HG02870 (cell line): ENCODE measurements around the gene SLC4A1.
"Not testable (repeated sequence)": the region's sequence is repeated elsewhere in the genome, so short reads cannot be mapped to it uniquely, and the experiment has no call there.

ENCODE experiments used
- ATAC-seq: cut with Tn5 transposase; IDR thresholded peaks from one replicate; pipeline ENCODE4 v1.9.1; 2021; ENCODE audit warnings: mild to moderate bottlenecking, moderate library complexity; ENCODE audit not compliant: unreplicated experiment

The SLC4A1 gene

GRCh38 chr17:44257815-44258760 lies 9.8 kb downstream of the SLC4A1 start:
- ATAC-seq, result no peak

DNA sequence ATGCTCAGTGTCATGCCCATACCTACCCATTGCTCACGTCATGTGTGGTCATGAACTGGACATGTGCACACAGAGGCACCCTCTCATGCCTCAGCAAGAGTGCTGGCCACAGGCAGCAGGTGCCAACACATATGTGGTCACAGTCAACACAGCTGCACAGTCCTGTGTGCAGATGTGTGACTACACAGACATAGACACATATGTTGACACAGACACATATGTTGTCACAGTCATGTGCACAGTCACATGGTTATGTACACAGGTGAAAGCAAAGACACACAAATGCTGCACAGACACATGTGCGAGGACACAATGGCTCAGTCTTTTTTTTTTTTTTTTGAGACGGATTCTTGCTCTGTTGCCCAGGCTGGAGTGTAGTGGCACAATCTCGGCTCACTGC lies 11.3 kb downstream of the SLC4A1 start:
- no peak for ATAC-seq

GRCh38 chr17:44255915-44256314 lies 12.0 kb downstream of the SLC4A1 start:
- ATAC-seq, result no peak

DNA sequence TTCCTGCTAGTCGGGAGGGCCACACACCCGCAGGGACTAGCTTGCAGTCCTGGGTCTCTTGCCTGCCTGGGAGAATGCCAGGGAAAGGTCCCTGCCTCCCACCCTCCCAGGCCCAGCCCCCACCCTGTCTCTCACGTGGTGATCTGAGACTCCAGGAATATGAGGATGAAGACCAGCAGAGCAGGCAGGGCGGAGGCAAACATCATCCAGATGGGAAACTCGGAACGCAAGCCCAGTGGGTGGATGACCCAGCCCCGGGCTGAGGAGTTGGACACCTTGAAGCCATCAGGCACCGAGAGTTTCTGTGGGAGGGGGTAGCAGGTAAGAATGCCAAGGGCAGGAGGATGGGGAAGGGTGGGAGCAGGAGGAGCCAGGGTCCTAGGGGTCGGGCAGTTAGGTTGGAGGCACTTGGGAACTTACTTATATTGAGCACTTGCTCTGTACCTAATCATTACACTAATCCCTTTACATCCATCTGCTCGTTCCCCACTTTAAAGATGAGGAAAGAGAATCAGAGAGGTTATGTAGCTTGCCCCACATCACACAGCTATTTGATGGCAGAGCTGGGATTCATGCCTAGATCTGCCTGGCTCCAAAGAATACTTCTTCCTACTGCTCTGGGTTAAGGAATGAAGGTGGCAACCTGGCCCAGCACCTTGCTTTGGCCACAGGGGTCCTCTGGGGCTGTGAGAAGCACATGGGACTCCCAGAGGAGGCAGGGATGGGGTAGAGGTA lies 13.4 kb downstream of the SLC4A1 start:
- no peak for ATAC-seq

DNA sequence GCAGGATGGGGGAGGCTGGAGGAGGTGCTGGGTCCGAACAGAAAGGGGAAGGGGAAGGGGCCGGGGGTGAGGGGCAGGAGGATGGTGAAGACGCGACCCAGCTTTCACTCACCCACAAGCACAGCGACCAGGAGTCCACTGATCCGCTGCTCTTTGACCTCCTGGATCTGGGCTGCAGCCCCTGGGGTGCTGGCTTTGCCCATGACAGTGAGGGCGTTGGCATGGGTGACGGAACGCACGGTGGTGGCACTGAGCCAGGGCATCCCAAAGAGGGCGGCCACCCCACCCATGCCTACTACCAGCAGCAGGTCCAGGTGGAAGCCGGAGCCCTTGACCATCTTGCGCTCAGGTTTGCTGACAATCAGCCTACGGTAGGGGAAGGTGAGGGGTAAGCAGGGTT lies 14.9 kb downstream of the SLC4A1 start:
- ATAC-seq, result no peak

DNA sequence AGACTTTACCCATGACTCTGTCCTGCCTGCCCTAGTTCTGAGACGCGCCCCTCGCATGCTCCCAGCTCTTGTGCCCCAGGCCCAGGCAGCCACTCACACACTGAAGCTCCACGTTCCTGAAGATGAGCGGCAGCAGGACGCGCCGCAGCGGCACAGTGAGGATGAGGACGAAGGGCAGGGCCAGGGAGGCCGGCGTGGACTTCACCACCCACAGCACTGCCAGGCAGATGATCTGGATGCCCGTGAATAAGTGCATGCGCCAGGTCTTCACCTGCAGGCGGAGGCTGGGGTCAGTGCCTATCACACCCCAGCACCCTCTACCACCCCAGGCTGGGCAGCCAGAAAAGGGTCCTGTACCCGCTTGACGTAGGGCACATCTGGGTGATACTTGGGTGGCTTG lies 16.9 kb downstream of the SLC4A1 start:
- ATAC-seq, result no peak

- ATAC-seq, result no peak
Measured at GRCh38 chr17:44249501-44250246, 18.3 kb downstream of the SLC4A1 start.

- no peak for ATAC-seq
Measured at GRCh38 chr17:44247876-44248736, 19.8 kb downstream of the SLC4A1 start.

DNA sequence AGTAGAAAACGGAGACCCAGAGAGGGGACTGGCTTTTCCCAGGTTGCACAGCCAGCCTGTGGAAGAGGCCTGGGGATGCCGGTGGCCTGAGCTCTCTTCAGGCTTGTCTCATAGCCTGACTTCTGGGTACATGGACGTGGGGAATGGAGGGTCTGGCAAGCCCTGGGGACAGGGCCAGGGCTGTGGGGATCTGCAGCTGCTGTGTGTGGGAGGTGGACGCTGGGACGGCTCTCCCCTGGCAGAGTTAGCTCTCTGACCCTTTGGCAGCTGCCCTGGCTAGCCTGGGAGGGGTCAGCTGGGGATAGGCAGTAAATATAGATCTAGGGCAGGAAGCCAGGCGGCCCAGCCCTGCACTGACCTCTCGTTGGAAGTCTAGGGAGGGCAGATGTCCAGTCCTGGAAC lies 20.5 kb downstream of the SLC4A1 start:
- no peak for ATAC-seq

DNA sequence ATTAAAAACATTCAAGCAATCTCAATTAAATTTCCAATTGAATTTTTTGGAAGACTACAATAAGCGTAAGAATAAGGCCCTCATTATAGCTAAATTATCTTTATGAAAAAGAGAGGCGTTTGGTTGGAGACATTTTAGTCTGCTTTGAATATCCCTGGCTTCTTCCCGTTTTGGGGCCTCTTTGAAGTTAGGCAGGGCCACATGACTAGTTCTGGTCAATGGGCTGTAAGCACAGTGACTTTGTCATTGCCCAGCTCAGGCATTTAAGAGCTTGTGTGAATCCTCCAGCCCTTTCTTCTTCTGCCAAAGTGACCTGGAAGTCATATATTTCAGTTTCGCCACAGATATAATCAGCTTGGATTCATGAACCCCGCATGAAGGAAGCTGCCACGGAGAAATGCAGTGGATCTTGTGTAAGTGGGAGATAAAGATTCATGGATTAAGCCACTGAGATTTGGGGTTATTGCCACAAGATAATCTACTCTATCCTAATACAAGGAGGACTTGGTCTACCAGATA lies 26.8 kb downstream of the SLC4A1 start:
- ATAC-seq, result no peak

DNA sequence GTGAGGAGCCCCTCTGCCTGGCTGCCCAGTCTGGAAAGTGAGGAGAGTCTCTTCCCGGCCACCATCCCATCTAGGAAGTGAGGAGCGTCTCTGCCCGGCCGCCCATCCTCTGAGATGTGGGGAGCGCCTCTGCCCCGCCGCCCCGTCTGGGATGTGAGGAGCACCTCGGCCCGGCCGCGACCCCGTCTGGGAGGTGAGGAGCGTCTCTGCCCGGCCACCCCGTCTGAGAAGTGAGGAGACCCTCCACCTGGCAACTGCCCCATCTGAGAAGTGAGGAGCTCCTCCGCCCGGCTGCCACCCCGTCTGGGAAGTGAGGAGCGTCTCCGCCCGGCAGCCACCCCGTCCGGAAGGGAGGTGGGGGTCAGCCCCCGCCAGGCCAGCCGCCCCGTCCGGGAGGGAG lies 30.0 kb downstream of the SLC4A1 start:
- not testable (repeated sequence) for ATAC-seq

DNA sequence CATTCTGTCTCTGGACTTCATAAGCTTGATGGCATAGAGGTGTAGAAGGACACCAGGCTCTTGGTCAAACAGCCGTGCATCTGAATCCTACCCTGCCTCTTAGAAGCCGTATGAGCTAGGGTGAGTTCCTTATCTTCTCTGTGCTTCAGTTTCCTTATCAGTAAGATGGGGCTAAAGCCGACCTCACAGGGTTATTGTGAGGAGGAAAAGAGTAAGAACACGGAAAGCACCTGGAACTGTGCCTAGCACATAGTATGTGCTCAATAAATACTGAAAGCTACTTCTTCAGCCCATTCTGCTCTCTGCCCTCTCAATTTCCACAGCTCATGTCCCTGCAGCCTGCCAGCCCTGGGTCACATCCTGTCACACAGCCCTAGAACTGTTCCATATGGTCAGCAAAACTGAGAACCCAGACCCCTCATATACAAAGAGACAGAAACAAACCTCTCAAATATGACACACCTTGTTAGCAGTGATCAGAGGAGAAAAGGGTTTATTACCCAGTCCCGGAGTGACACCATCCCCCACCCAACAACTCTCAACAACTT lies 31.4 kb downstream of the SLC4A1 start:
- ATAC-seq, result no peak

GRCh38 chr17:44235583-44235936 lies 32.4 kb downstream of the SLC4A1 start:
- ATAC-seq, result no peak

- no peak for ATAC-seq
Measured at GRCh38 chr17:44233582-44233981, 34.4 kb downstream of the SLC4A1 start.

GRCh38 chr17:44232061-44232460 lies 35.9 kb downstream of the SLC4A1 start:
- ATAC-seq, result no peak

GRCh38 chr17:44230140-44230539 lies 37.8 kb downstream of the SLC4A1 start:
- ATAC-seq, result no peak

DNA sequence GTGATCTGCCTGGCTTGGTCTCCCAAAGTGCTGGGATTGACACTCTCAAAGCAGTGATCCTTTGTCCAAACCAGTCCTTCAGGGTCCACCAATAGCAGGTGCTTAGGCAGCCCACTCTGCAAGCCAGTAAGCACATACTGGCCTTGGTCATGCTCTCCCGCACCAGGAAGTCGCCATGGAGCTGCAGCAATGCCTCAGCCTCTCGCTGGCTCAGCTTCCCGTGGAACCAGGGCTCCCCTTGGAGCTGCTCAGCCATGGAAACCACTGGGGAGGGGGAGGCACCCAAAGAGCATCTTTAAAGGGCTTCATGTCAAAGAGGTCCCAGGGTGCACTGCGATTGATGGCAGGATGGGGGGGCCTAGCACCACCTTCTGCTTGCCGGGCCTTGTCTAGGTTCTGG lies 38.8 kb downstream of the SLC4A1 start:
- ATAC-seq, result no peak

- no peak for ATAC-seq
Measured at GRCh38 chr17:44223541-44224071, 44.3 kb downstream of the SLC4A1 start.

GRCh38 chr17:44222112-44222869 lies 45.6 kb downstream of the SLC4A1 start:
- ATAC-seq, result no peak
